Measurements from ENCODE around the gene MGST3. TPM values are rescaled to one million over a fixed set of nuclear protein-coding genes. Genes with fewer than 3 reads are reported as not detected.

The MGST3 gene
- total and polyA plus RNA-seq, 2 experiments from 2014 or later = 84.5 to 262 TPM

- TF ChIP-seq ZNF462 (CRISPR knock-in tag; IDR thresholded peaks at IDR 0.05) = no peak
These were observed 11.3 kb upstream of the MGST3 start (continued) for GRCh38 chr1:165619647-165620151.

- Mint-ChIP-seq H3K27me3 (ENCODE audit: insufficient read depth, low read depth, poor library complexity) (no peaks in the 10 kb centered on the region), H3K4me3 (no peak overlapping the region), H3K27ac (no peak overlapping the region), H3K4me1 (peaks cover 16% of the 10 kb centered on the region), H3K9me3 (no peaks in the 10 kb centered on the region), H3K36me3 (ENCODE audit: low read depth) (no peaks in the 10 kb centered on the region)
- Histone ChIP-seq H4K20me1 (replicated peaks; ENCODE audit: insufficient read depth) (no peaks in the 10 kb centered on the region), H3K79me2 (replicated peaks; ENCODE audit: insufficient read depth) (no peaks in the 10 kb centered on the region), H3K9me2 (ENCODE audit: insufficient read depth) (no peaks in the 10 kb centered on the region), H3K36me3 (ENCODE audit: insufficient read depth) (no peaks in the 10 kb centered on the region), H3K4me1 (ENCODE audit: insufficient read depth) (no peaks in the 10 kb centered on the region), H2AFZ (no peak overlapping the region), H3K27ac (ENCODE audit: low read depth) (no peak overlapping the region), H3K4me3 (no peak overlapping the region), H3K4me2 (no peak overlapping the region), H3K27me3 (ENCODE audit: insufficient read depth) (no peaks in the 10 kb centered on the region), H3F3A (replicated peaks; ENCODE audit: low read depth) (no peaks in the 10 kb centered on the region)
- TF ChIP-seq JUNB (IDR thresholded peaks at IDR 0.05; ENCODE audit: unreplicated experiment) (no peak), CTCF (conservative IDR thresholded peaks at IDR 0.05; ENCODE audit: low read depth in 2 of 2) (no peak), ZNF114 (CRISPR knock-in tag; IDR thresholded peaks at IDR 0.05) (no peak)
- ATAC-seq (no peak), DNase-seq (ENCODE audit: low spot score) (no peak)
These were observed 7.4 kb upstream of the MGST3 start for GRCh38 chr1:165623624-165624023.
